Measurements from ENCODE around the gene KCTD4.
"Not testable (repeated sequence)": the region's sequence is repeated elsewhere in the genome, so short reads cannot be mapped to it uniquely, and the experiment has no call there.

Gene KCTD4

DNA sequence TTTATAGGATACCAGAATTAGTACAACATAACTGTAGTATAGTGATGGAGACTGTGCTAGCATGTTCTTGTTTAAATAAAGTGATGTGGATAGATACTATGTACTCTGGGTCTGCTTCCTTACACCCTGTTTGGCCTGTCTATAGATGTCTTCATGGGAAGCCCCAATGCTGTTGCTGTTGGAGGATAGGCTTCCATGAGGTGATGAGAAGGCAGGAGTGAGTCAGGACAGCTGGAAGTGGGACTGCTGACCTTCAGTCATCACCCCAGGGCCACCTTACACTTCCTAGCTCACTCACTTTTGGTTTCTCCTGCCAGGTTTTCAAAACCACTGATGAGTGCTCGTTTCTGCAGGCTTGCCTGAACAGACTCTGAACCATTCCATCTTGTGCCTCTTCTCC lies 4.2 kb downstream of the KCTD4 start:
- no peak overlapping the region for H3K27ac Mint-ChIP-seq
- H3K4me1 Mint-ChIP-seq = peaks cover 20% of the 10 kb centered on the region
- no peak overlapping the region for H3K4me3 Mint-ChIP-seq
- no peaks in the 10 kb centered on the region for H3K27me3 Mint-ChIP-seq
- H3K36me3 Mint-ChIP-seq = peaks cover 18% of the 10 kb centered on the region
- no peaks in the 10 kb centered on the region for H3K9me3 Mint-ChIP-seq

DNA sequence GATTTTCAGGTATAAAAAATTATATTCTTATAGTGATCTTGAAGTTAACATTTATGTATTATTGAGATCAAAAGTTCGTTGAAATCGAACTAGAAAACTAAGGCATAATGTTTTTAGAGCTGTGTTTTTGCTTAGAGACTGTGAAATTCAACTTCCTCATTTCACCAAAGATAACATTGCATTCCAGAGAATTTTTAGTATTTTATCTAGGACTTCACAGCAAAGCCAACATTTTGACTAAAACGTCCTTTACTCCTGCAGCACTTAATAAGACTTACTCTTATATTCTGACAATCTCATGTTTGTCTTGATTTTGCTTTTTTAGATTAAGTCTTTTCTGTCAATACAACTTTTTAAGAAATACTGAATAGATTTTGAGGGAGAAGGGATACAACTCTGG lies 4.7 kb downstream of the KCTD4 start:
- Mint-ChIP-seq H3K4me1 (peaks cover 20% of the 10 kb centered on the region), H3K27me3 (no peaks in the 10 kb centered on the region), H3K36me3 (peaks cover 16% of the 10 kb centered on the region), H3K9me3 (no peaks in the 10 kb centered on the region), H3K4me3 (no peak overlapping the region), H3K27ac (no peak overlapping the region)

DNA sequence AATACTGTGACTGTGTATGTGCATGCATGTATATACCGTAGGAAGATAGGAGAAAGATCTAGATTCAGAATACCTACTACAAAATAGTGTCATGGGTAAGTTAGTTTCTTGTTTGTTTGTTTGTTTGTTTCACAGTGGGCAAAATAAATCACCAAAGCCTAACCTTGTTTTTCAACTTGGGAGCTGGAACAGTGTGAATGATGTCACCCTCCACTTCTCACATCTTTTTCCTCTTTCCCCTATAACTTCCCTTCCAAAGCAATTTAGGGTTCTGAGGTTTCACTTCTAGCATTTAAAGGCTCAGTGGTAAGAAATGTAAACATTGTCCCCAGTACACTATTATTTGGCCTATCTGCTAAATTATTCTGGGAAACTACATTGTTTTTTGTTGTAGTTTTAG lies 5.4 kb downstream of the KCTD4 start:
- Mint-ChIP-seq H3K36me3 (peaks cover 12% of the 10 kb centered on the region), H3K9me3 (no peaks in the 10 kb centered on the region), H3K27me3 (no peaks in the 10 kb centered on the region), H3K4me3 (no peak overlapping the region), H3K4me1 (peaks cover 20% of the 10 kb centered on the region), H3K27ac (no peak overlapping the region)

DNA sequence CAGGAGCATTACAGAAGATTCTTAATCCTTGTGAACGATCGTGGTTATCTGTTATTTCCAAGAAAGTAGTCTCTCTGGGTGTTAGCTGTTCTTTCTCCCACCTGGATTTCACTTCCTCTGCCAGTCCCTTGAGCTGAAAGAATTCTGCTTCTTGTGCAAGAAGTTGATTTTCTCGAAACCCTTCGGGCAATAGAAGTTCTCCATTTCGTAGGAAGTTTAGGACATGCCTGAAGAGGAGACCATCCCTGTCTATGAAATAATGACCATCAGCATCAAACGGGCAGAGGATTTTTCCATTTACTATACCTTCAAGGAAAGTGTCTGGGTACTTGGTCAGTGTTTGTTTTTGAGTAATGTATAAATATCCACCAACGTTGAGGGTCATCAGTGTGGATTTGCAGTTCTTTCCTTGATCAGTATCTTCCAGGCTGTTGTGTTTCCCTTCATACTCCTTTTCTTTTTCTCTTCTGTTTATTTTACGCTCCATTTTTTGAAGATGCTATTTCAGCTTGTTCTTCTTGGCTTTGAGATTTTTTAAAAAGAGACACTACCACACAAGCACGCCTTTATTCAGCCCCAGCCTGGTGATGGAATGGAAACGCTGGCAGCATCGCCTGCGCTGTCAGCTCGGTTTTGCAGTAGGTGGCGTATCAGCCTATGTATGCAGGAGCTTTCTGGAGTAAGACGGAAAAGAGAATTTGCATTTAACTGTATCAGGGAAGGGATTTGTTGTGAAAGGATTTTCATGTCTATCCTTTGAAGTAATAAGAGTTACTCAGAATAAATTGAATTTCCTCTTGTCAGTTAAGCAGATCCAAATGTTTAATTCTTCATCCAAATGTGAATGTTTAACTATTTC lies 6.5 kb downstream of the KCTD4 start:
- H3K27me3 Mint-ChIP-seq = no peaks in the 10 kb centered on the region
- H3K4me1 Mint-ChIP-seq = peaks cover 15% of the 10 kb centered on the region
- H3K36me3 Mint-ChIP-seq = peaks cover 10% of the 10 kb centered on the region
- no peak overlapping the region for H3K27ac Mint-ChIP-seq
- H3K4me3 Mint-ChIP-seq = no peak overlapping the region
- no peaks in the 10 kb centered on the region for H3K9me3 Mint-ChIP-seq

DNA sequence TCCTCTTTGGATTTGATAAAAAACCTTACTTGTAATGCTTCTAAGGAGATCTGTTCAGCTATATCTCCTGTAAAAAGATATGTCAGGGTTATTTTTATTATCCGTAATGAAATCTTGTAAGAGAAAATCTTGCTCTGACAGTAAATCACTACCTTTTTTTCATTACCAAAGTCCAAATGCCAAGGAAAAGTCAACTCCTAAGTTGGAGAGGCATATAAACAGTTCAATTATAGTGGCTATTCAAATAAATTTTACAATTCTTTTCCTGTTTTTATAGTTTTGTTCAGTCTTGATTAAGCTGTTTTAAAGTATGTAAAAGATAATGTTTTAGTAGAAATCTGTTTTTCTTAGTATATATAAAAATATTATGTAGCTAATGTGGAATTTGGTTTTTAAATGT lies 9.0 kb downstream of the KCTD4 start:
- Mint-ChIP-seq H3K27ac (no peak overlapping the region), H3K27me3 (no peaks in the 10 kb centered on the region), H3K9me3 (no peaks in the 10 kb centered on the region), H3K4me1 (peaks cover 14% of the 10 kb centered on the region), H3K4me3 (no peak overlapping the region), H3K36me3 (peaks cover 17% of the 10 kb centered on the region)

DNA sequence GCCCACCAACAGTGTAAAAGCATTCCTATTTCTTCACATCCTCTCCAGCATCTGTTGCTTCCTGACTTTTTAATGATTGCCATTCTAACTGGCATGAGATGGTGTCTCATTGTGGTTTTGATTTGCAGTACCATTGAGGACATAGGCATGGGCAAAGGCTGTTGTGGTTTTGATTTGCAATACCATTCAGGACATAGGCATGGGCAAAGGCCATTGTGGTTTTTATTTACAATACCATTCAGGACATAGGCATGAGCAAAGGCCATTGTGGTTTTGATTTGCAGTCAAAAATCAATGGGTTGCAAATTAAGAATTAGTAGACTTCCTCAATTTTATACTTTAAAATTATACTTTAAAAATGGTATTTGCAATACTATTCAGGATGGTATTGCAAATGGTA lies 11.3 kb downstream of the KCTD4 start:
- H3K9me3 Mint-ChIP-seq, H3K4me3 Mint-ChIP-seq, H3K27ac Mint-ChIP-seq, H3K27me3 Mint-ChIP-seq, H3K4me1 Mint-ChIP-seq: not testable (repeated sequence)
- peaks cover 14% of the 10 kb centered on the region for H3K36me3 Mint-ChIP-seq

DNA sequence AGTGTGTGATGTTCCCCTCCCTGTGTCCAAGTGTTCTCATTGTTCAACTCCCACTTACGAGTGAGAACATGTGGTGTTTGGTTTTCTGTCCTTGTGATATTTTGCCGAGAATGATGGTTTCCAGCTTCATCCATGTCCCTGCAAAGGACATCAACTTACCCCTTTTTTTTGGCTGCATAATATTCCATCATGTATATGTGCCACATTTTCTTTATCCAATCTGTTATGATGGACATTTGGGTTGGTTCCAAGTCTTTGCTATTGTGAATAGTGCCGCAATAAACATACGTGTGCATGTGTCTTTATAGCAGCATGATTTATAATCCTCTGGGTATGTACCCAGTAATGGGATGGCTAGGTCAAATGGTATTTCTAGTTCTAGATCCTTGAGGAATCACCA lies 11.8 kb downstream of the KCTD4 start:
- peaks cover 14% of the 10 kb centered on the region for H3K36me3 Mint-ChIP-seq
- not testable (repeated sequence) for H3K27ac Mint-ChIP-seq, H3K4me3 Mint-ChIP-seq, H3K4me1 Mint-ChIP-seq, H3K9me3 Mint-ChIP-seq, H3K27me3 Mint-ChIP-seq

DNA sequence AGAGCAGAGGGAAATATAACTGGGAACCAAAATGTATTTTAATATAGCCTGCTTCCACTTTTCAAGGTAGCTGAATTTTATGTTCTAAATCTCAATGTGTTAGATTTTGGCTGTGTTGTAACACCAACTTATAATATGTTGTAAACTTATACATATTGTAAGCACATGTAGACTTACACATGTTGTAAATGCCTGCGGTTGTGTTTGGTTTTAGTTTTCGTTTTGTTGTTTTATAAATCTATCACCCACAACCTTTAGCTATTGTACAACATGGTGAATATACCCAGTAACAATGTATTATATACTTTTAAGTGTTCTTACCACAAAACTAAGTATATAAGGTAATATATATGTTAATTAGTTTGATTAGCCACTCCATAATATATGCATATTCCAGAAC lies 15.6 kb downstream of the KCTD4 start:
- Mint-ChIP-seq H3K27me3 (no peaks in the 10 kb centered on the region), H3K9me3 (no peaks in the 10 kb centered on the region), H3K4me3 (no peak overlapping the region), H3K4me1 (peaks cover 7% of the 10 kb centered on the region), H3K27ac (no peak overlapping the region), H3K36me3 (peaks cover 23% of the 10 kb centered on the region)

DNA sequence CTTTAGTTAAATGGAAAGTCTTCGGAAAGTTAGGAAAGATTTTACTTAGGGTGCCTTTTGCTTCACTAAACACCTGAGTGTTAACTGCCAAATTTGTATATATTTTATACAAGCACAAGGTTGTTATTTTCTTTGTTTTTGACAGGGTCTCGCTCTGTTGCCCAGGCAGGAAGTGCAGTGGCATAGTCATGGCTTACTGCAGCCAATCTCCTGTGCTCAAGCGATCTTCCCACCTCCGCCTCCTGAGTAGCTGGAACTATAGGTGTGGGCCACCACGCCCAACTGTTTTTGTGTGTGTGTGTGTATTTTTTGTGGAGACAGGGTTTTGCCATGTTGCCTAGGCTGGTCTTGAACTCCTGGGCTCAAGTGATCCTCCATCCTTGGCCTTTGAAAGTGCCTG lies 16.2 kb downstream of the KCTD4 start:
- peaks cover 21% of the 10 kb centered on the region for H3K36me3 Mint-ChIP-seq
- H3K9me3 Mint-ChIP-seq = no peaks in the 10 kb centered on the region
- no peak overlapping the region for H3K27ac Mint-ChIP-seq
- H3K4me1 Mint-ChIP-seq = peaks cover 10% of the 10 kb centered on the region
- no peaks in the 10 kb centered on the region for H3K27me3 Mint-ChIP-seq
- no peak overlapping the region for H3K4me3 Mint-ChIP-seq

DNA sequence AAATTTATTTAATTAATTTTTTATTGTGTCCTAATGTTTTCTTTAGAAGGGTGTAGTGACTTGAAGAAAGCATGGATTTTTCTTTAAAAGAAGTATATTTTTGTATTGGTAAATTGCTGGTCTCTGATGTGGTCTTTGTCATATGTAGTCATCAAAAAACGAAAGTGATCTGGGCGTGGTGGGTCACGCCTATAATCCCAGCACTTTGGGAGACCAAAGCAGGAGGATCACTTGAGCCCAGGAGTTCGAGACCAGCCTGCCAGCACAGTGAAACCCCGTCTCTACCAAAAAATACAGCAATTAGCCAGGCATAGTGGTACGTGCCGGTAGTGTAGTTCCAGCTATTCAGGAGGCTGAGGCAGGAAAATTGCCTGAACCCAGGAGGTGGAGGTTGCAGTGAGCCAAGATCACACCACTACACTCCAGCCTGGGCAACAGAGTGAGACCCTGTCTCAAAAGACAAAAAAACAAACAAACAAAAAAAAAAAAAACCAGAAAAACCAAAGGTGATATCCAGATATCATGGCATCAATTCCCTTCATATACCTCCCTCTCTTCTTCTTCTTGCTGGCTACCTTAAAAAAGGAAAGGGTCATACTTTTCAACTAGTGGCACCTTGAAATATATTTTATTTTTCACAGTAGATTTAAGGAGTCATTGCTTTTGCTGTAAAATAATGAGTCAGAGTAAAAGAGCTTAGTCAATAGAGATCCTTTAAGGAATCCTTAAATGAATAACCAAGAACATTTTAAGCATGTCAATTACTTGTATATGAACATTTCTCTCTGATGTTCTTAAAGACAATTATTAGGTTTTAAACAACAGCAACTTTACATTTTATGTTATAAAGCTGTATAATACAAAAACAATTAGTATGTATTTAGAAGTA lies 19.9 kb downstream of the KCTD4 start:
- Mint-ChIP-seq H3K36me3 (peaks cover 24% of the 10 kb centered on the region), H3K4me3 (no peak overlapping the region), H3K27ac (no peak overlapping the region)

DNA sequence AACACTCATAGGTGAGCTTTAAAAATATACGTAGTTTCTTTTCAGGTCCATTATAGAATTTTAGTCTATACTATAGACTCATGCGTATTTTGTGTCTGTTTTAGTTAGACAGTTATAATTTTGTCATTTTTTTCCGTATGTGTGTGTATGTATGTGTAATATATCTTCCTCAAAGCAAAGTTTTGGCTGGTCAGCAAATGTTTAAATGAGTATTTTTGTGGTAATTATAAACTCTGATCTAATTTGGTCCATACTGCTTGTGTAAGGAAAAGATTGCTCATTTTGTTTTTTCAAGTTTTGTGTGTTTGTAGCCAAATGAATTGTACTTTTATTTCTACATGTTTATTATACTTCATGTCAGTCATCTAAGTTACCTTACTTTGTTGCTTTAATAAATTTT lies 20.5 kb downstream of the KCTD4 start:
- no peaks in the 10 kb centered on the region for H3K9me3 Mint-ChIP-seq
- H3K27ac Mint-ChIP-seq = no peak overlapping the region
- H3K36me3 Mint-ChIP-seq = peaks cover 24% of the 10 kb centered on the region
- H3K4me1 Mint-ChIP-seq = peaks cover 44% of the 10 kb centered on the region
- no peaks in the 10 kb centered on the region for H3K27me3 Mint-ChIP-seq
- H3K4me3 Mint-ChIP-seq = no peak overlapping the region

More for the DNA sequence above, 19.9 kb downstream of the KCTD4 start:
- Mint-ChIP-seq H3K9me3 (no peaks in the 10 kb centered on the region), H3K4me1 (peaks cover 44% of the 10 kb centered on the region), H3K27me3 (no peaks in the 10 kb centered on the region)

DNA sequence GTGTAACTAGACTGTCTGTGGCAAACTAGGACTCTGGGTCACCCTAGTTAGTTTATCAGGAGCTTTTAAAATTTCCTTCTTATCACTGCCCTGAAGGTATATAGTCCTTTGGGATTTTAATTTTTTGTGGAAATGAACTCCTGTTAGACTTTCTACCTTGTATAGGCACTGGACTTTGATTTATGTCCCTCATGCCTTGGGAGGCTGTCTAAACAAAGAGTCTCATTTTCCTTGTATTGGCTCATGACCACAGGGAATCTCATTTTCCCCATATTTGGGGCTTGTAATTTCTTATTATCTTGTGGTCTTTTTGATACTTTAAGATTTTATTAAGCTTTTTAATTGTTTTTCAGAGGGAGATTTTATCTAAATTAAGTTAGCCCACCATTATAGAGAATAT lies 21.4 kb downstream of the KCTD4 start:
- peaks cover 47% of the 10 kb centered on the region for H3K4me1 Mint-ChIP-seq
- H3K4me3 Mint-ChIP-seq = no peak overlapping the region
- no peak overlapping the region for H3K27ac Mint-ChIP-seq
- peaks cover 32% of the 10 kb centered on the region for H3K36me3 Mint-ChIP-seq
- H3K27me3 Mint-ChIP-seq = no peaks in the 10 kb centered on the region
- no peaks in the 10 kb centered on the region for H3K9me3 Mint-ChIP-seq

DNA sequence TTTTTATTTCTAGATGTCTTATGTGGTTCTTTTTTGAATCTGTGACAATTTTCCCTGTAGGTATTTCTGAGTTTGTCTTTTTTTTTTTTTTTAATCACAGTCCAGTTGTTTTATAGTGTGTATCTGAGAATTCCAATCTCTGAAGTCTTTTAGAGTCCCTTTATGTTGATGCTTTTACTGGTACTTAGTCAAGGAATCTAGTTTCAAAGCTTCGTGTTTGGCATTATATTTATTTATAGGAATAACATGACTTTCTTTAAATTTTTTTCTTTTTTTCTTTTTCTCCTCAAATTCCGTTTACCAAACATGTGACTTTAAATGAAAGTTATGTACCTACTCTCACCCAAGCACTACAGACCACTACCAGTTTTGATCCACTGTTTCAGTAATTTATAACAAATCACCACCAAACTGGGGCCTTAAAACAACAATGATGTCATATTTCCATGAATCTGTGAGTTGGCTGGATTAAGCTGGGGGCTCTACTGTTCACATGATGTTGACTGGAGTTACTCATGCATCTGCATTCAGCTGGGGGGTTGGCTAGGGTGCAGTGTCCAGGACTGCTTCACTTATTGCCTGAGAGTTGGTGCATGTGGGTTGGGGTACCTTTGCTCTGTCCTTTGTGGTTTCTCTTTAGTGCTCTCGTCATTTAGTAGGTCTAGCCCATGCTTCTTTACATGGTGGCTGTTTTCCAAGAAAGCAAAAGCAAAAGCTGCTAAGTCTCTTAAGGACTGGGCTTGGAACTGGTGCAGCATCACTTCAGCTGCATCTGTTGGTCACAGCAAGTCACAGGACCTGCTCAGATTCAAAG lies 22.3 kb downstream of the KCTD4 start:
- Mint-ChIP-seq H3K27me3 (no peaks in the 10 kb centered on the region), H3K4me3 (no peak overlapping the region), H3K36me3 (peaks cover 28% of the 10 kb centered on the region), H3K27ac (no peak overlapping the region), H3K4me1 (peaks cover 47% of the 10 kb centered on the region), H3K9me3 (no peaks in the 10 kb centered on the region)

DNA sequence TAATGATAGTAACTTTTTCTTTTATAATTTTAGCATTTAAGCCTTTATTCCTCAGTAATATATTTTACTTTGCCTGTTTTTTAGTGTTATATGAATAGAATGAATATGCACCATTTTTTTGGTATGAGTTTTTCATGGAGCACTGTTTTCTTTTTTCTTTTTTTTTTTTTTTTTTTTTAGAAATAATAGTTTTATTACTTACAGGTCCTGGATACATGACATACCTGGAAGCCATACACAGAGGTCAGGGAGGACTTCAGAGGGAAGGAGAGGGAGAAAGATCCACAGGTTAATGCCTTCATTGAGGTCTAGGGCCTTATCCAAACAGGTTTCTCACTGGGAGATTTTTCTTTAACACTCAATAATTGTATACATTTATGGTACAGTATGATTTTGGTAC lies 26.4 kb downstream of the KCTD4 start:
- Mint-ChIP-seq H3K36me3 (peaks cover 41% of the 10 kb centered on the region), H3K9me3 (no peaks in the 10 kb centered on the region), H3K27me3 (no peaks in the 10 kb centered on the region), H3K4me3 (no peak overlapping the region), H3K4me1 (peaks cover 54% of the 10 kb centered on the region), H3K27ac (no peak overlapping the region)

DNA sequence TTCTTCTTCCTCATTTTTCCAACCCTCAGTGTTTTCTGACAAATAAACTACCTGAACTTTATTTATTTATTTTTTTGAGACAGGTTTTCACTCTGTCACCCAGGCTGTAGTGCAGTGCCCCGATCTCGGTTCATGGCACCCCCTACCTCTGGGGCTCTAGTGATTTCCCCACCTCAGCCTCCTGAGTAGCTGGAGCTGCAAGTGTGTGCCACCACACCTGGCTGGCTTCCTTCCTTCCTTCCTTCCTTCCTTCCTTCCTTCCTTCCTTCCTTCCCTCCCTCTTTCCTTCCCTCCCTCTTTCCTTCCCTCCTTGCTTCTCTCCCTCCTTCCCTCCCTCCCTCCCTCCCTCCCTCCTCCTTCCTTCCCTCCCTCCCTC lies 32.3 kb downstream of the KCTD4 start:
- no peaks in the 10 kb centered on the region for H3K27me3 Mint-ChIP-seq
- H3K4me1 Mint-ChIP-seq = peaks cover 22% of the 10 kb centered on the region
- no peak overlapping the region for H3K27ac Mint-ChIP-seq
- peaks cover 26% of the 10 kb centered on the region for H3K36me3 Mint-ChIP-seq
- no peaks in the 10 kb centered on the region for H3K9me3 Mint-ChIP-seq
- no peak overlapping the region for H3K4me3 Mint-ChIP-seq

All from activated naive CD4-positive, alpha-beta T cell treated with anti-CD3 and anti-CD28 coated beads, Interleukin-2, amount 50 U/mL, for 24 hours (primary cell).